Measurements from ENCODE around the gene CEP290.
A peak's percentile ranks its signal among the peaks of the same experiment; 100 is the strongest.

The CEP290 gene

GRCh38 chr12:88156075-88156654 lies 14.3 kb upstream of the CEP290 start:
- TF ChIP-seq, protein P1, sequence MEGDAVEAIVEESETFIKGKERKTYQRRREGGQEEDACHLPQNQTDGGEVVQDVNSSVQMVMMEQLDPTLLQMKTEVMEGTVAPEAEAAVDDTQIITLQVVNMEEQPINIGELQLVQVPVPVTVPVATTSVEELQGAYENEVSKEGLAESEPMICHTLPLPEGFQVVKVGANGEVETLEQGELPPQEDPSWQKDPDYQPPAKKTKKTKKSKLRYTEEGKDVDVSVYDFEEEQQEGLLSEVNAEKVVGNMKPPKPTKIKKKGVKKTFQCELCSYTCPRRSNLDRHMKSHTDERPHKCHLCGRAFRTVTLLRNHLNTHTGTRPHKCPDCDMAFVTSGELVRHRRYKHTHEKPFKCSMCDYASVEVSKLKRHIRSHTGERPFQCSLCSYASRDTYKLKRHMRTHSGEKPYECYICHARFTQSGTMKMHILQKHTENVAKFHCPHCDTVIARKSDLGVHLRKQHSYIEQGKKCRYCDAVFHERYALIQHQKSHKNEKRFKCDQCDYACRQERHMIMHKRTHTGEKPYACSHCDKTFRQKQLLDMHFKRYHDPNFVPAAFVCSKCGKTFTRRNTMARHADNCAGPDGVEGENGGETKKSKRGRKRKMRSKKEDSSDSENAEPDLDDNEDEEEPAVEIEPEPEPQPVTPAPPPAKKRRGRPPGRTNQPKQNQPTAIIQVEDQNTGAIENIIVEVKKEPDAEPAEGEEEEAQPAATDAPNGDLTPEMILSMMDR (IDR thresholded peaks at IDR 0.05; ENCODE audit: insufficient read depth, low read depth, low read length, missing control alignments), result no peak
- no peak for DNase-seq (ENCODE audit: low read depth)
- H3K4me3 ChIP-seq (ENCODE audit: low read length), result no peak overlapping the region

DNA sequence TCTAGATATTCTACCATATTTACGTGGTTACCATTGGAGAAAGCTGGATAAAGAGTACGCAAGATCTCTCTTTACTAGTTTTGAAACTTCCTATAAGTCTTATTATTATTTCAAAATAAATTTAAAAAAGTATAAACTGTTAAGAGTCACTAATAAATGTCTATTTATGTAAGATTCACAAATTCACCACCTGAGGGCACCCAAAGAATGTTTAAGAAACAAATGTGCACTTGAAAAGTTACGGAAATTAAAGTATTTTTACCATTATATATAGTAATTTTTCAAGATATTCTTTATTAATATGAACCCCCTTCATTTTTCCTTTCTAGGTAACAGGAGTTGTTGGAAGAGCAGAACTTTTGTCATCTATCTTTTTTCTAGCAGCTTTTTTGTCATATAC lies 12.1 kb upstream of the CEP290 start:
- TF ChIP-seq, protein P1 (IDR thresholded peaks at IDR 0.05; ENCODE audit: insufficient read depth, low read depth, low read length, missing control alignments), result peak; percentile 3
- no peak overlapping the region for H3K4me3 ChIP-seq (ENCODE audit: low read length)
- peak; percentile 54 for DNase-seq (ENCODE audit: low read depth)

DNA sequence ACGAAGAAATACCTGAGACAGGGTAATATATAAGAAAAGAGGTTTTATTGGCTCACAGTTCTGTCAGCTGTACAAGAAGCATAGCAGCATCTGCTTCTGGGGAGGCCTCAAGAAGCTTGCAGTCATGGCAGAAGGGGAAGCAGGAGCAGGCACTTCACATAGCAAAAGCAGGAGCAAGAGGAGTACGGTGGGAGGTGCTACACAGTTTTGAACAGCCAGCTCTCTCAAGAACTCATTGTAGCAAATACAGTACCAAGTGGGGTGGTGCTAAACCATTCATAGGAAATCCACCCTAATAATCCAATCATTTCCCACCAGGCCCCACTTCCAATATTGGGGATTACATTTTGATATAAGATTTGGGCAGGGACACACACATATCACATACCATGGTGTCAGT lies 8.2 kb upstream of the CEP290 start:
- no peak overlapping the region for H3K4me3 ChIP-seq (ENCODE audit: low read length)
- DNase-seq (ENCODE audit: low read depth), result no peak
- TF ChIP-seq, protein P1 (IDR thresholded peaks at IDR 0.05; ENCODE audit: insufficient read depth, low read depth, low read length, missing control alignments), result no peak

DNA sequence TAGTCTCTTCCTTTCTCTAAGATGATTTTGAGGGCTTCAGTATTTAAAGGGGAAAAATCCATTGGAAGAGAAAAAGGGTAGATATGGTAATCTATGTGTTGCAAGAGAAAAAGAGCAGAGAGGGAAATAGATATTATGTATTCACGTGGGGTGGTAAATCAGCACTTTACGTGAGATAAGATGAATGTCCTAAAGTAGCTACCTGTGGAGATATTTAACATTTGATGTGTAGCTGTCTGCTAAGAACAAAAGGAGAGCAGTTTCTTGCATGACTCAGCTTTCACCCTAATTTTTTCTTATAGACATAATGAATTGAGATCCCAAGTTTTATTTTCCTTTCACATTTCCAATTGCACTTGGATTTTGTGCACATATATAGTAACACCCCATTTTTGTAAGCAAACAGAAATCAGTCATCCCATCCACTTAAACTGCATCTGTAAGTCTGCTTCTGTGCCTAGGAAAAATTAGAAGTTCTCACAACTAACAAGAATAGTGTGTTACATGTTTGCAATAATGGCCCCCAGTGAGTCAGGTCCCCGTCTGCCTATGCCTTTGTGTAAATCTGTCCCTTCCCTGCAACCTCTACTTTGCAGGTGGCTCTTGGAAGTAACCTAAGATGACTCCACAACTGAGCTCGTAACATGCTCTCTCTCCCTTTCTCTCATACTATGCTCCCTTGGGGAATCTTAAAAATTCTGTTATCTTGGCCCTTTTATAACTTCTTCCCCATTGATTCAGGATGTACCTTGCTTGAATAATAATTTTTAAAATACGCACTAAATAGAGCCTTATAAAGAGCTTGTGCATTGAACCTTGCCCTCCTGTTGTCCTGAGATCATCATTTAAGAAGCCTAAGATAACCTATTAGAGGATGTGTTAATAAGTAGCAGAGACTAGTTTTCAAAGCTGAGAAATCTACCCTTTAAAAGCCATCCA lies 3.9 kb upstream of the CEP290 start:
- TF ChIP-seq, protein P1 (IDR thresholded peaks at IDR 0.05; ENCODE audit: insufficient read depth, low read depth, low read length, missing control alignments), result no peak
- DNase-seq (ENCODE audit: low read depth), result no peak
- peak overlapping the region; percentile 14 for H3K4me3 ChIP-seq (ENCODE audit: low read length)

GRCh38 chr12:88144546-88145468 lies 2.9 kb upstream of the CEP290 start:
- TF ChIP-seq, protein P1 (IDR thresholded peaks at IDR 0.05; ENCODE audit: insufficient read depth, low read depth, low read length, missing control alignments), result no peak
- peak overlapping the region; percentile 14 for H3K4me3 ChIP-seq (ENCODE audit: low read length)
- DNase-seq (ENCODE audit: low read depth), result peak; percentile 61

DNA sequence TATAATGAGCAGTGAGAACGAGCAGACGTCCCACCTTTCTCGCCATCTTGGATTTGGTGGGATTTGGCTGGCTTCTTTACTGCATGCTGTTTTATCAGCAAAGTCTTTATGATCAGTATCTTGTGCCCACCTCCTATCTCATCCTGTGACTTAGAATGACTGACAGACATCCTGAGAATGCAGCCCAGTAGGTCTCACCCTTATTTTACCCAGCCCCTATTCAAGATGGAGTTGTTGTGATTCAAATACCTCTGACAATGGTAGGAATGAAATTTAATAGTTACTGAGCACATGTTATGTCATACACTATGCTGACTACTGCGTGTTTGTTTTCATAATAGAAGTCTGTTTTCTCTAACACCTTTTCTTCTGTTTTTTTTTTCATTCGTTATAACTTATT lies 2.1 kb upstream of the CEP290 start:
- TF ChIP-seq, protein P1 (IDR thresholded peaks at IDR 0.05; ENCODE audit: insufficient read depth, low read depth, low read length, missing control alignments), result no peak
- DNase-seq (ENCODE audit: low read depth), result peak; percentile 19
- peak overlapping the region; percentile 89 for H3K4me3 ChIP-seq (ENCODE audit: low read length)

All from epithelial cell of esophagus (primary cell).